ENCODE results near the gene CNEP1R1. TPM values are rescaled to one million over a fixed set of nuclear protein-coding genes. Genes with fewer than 3 reads are reported as not detected.

CNEP1R1 gene
- total RNA-seq, 1 experiment from 2014 or later: 18.5 TPM

- DNase-seq: no peak
- 0 out of 2 replicates have a peak, but pooled peaks cover 2% of the 10 kb centered on the region for H3K79me2 ChIP-seq (ENCODE audit: insufficient read depth, low read length)
- no peak overlapping the region for H3K18ac ChIP-seq (ENCODE audit: insufficient read length, low read depth, low read length)
- no peak overlapping the region for H3K4ac ChIP-seq (ENCODE audit: low read depth, low read length)
- Mint-ChIP-seq H3K9me3 (no peaks in the 10 kb centered on the region; a peak in 2 of 5 replicates), H3K4me3 (no peak overlapping the region), H3K4me1 (peaks cover 25 to 29% of the 10 kb centered on the region in 2 experiments), H3K36me3 (ENCODE audit: insufficient read depth in 1 of 3, low read depth in 3 of 3) (peaks cover 6 to 23% (median 16%) of the 10 kb centered on the region in 3 experiments; a peak in 5 of 7 replicates), H3K27me3 (ENCODE audit: low read depth) (no peaks in the 10 kb centered on the region), H3K27ac (no peak overlapping the region)
- no peak overlapping the region for H2BK15ac ChIP-seq (ENCODE audit: low read depth, low read length)
- H3K9me3 ChIP-seq (ENCODE audit: control insufficient read depth, low read depth, low read length): no peaks in the 10 kb centered on the region
- no peak overlapping the region for H2BK20ac ChIP-seq (ENCODE audit: low read depth, low read length, poor library complexity, severe bottlenecking)
- no CpG with 5 or more reads among the region's 4 CpGs for WGBS (ENCODE audit: extremely low coverage, insufficient read length, low lambda C conversion rate)
- H3K23me2 ChIP-seq (ENCODE audit: insufficient read length, low read depth, low read length, poor library complexity, severe bottlenecking): peaks cover 10% of the 10 kb centered on the region
- H2BK120ac ChIP-seq (ENCODE audit: low read depth, low read length, poor library complexity, severe bottlenecking): no peak overlapping the region
- no peak overlapping the region for H4K5ac ChIP-seq (ENCODE audit: insufficient read length, low read depth, low read length)
- no peak overlapping the region for H3K23ac ChIP-seq (ENCODE audit: insufficient read length, low read depth, low read length)
- H3K79me1 ChIP-seq (ENCODE audit: insufficient read depth, low read depth, low read length, poor library complexity, severe bottlenecking): peaks cover 9% of the 10 kb centered on the region
- TF ChIP-seq, protein P1, sequence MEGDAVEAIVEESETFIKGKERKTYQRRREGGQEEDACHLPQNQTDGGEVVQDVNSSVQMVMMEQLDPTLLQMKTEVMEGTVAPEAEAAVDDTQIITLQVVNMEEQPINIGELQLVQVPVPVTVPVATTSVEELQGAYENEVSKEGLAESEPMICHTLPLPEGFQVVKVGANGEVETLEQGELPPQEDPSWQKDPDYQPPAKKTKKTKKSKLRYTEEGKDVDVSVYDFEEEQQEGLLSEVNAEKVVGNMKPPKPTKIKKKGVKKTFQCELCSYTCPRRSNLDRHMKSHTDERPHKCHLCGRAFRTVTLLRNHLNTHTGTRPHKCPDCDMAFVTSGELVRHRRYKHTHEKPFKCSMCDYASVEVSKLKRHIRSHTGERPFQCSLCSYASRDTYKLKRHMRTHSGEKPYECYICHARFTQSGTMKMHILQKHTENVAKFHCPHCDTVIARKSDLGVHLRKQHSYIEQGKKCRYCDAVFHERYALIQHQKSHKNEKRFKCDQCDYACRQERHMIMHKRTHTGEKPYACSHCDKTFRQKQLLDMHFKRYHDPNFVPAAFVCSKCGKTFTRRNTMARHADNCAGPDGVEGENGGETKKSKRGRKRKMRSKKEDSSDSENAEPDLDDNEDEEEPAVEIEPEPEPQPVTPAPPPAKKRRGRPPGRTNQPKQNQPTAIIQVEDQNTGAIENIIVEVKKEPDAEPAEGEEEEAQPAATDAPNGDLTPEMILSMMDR (conservative IDR thresholded peaks at IDR 0.05): no peak
- no peak overlapping the region for H2AFZ ChIP-seq (ENCODE audit: low read length)
- H3K14ac ChIP-seq (ENCODE audit: insufficient read depth, low read length): no peak overlapping the region
- no peaks in the 10 kb centered on the region for H3K4me1 ChIP-seq (ENCODE audit: insufficient read depth, low read length)
- no peak overlapping the region for H3K4me2 ChIP-seq (ENCODE audit: insufficient read depth, insufficient read length, low read length)
- no peak overlapping the region for H2BK12ac ChIP-seq (ENCODE audit: insufficient read length, low read depth, low read length)
- H2BK5ac ChIP-seq (ENCODE audit: insufficient read length, low read length): no peak overlapping the region
- no peak overlapping the region for H3T11ph ChIP-seq (ENCODE audit: low read length)
- no peak overlapping the region for H3K27ac ChIP-seq (ENCODE audit: insufficient read length, low read depth, low read length)
- H4K91ac ChIP-seq (ENCODE audit: insufficient read length, low read depth, low read length): no peak overlapping the region
- H2AK5ac ChIP-seq (ENCODE audit: insufficient read length, low read length): no peak overlapping the region
- H3K9ac ChIP-seq (ENCODE audit: extremely low read depth, insufficient read length, low read length): no peak overlapping the region
- H4K20me1 ChIP-seq (ENCODE audit: control insufficient read depth, insufficient read depth, insufficient read length): no peaks in the 10 kb centered on the region
- no peak overlapping the region for H3K56ac ChIP-seq (ENCODE audit: insufficient read length, low read depth, low read length)
- H3K27me3 ChIP-seq (ENCODE audit: insufficient read depth, low read length): no peaks in the 10 kb centered on the region
- H4K8ac ChIP-seq (replicated peaks; ENCODE audit: insufficient read length, low read depth, low read length): no peak overlapping the region
Measured at GRCh38 chr16:50068550-50068949, 43.5 kb downstream of the CNEP1R1 start.

All from H9 (cell line).